Osteocyte (in vitro differentiated cells): ENCODE measurements around the gene GPD1. TPM values are rescaled to one million over a fixed set of nuclear protein-coding genes. Genes with fewer than 3 reads are reported as not detected.
A peak's percentile ranks its signal among the peaks of the same experiment; 100 is the strongest.

ENCODE experiments used
- DNase-seq: peaks from one replicate; pipeline ENCODE4 v3.0.0; 2021; ENCODE audit warnings: mixed read lengths; ENCODE audit not compliant: unreplicated experiment; ENCODE audit errors: extremely low spot score
- H3K27ac Mint-ChIP-seq: one replicate; pipeline ENCODE4 v1.8.0; 2021; ENCODE audit warnings: mild to moderate bottlenecking, mixed read lengths; ENCODE audit not compliant: unreplicated experiment
- H3K27me3 Mint-ChIP-seq: one replicate; pipeline ENCODE4 v1.8.0; 2021; ENCODE audit warnings: mixed read lengths; ENCODE audit not compliant: unreplicated experiment
- H3K36me3 Mint-ChIP-seq: one replicate; pipeline ENCODE4 v1.8.0; 2021; ENCODE audit warnings: mixed read lengths; ENCODE audit not compliant: unreplicated experiment
- H3K4me1 Mint-ChIP-seq: one replicate; pipeline ENCODE4 v1.8.0; 2021; ENCODE audit warnings: mixed read lengths; ENCODE audit not compliant: unreplicated experiment
- H3K4me3 Mint-ChIP-seq: one replicate; pipeline ENCODE4 v1.8.0; 2021; ENCODE audit warnings: mild to moderate bottlenecking, moderate library complexity, mixed read lengths; ENCODE audit not compliant: unreplicated experiment
- H3K9me3 Mint-ChIP-seq: one replicate; pipeline ENCODE4 v1.8.0; 2021; ENCODE audit warnings: mixed read lengths; ENCODE audit not compliant: unreplicated experiment
- total RNA-seq: library from RNA; stranded (reverse); gene quantifications from 2 replicates; pipeline ENCODE4 v1.2.1, GENCODE V29; 2021
- TF ChIP-seq, protein P1 (sequence below): fragments of 200-600 bp; sonication (generic); IDR thresholded peaks from 2 replicates; pipeline ENCODE4 v1.5.0; 2021; ENCODE audit warnings: antibody characterized with exemption, mild to moderate bottlenecking, moderate library complexity

GPD1 gene
- total RNA-seq, 1 donor from 2014 or later = 0.43 TPM

DNA sequence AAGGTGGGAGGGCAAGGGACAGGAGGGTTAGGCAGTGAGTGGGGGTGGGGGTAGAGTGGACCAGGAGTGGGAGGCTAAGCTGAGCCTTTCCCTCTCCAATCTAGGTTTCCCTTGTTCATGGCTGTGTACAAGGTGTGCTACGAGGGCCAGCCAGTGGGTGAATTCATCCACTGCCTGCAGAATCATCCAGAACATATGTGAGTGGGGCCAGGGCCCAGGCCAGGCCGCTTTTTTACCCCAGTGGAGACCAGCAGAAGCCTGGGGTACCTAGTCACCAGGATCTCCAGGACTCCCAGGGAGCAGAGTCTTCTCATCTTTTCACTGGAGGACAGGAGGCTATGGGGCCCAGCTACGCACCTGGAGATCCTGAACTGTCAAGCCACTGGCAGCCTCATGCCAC, 5.5 kb downstream of the GPD1 start:
- TF ChIP-seq, protein P1, sequence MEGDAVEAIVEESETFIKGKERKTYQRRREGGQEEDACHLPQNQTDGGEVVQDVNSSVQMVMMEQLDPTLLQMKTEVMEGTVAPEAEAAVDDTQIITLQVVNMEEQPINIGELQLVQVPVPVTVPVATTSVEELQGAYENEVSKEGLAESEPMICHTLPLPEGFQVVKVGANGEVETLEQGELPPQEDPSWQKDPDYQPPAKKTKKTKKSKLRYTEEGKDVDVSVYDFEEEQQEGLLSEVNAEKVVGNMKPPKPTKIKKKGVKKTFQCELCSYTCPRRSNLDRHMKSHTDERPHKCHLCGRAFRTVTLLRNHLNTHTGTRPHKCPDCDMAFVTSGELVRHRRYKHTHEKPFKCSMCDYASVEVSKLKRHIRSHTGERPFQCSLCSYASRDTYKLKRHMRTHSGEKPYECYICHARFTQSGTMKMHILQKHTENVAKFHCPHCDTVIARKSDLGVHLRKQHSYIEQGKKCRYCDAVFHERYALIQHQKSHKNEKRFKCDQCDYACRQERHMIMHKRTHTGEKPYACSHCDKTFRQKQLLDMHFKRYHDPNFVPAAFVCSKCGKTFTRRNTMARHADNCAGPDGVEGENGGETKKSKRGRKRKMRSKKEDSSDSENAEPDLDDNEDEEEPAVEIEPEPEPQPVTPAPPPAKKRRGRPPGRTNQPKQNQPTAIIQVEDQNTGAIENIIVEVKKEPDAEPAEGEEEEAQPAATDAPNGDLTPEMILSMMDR = no peak
- peaks cover 32% of the 10 kb centered on the region for H3K4me1 Mint-ChIP-seq
- H3K9me3 Mint-ChIP-seq = no peaks in the 10 kb centered on the region
- no peak overlapping the region for H3K4me3 Mint-ChIP-seq
- DNase-seq = no peak
- H3K36me3 Mint-ChIP-seq = no peaks in the 10 kb centered on the region
- H3K27ac Mint-ChIP-seq = peak overlapping the region; percentile 95
- no peaks in the 10 kb centered on the region for H3K27me3 Mint-ChIP-seq

DNA sequence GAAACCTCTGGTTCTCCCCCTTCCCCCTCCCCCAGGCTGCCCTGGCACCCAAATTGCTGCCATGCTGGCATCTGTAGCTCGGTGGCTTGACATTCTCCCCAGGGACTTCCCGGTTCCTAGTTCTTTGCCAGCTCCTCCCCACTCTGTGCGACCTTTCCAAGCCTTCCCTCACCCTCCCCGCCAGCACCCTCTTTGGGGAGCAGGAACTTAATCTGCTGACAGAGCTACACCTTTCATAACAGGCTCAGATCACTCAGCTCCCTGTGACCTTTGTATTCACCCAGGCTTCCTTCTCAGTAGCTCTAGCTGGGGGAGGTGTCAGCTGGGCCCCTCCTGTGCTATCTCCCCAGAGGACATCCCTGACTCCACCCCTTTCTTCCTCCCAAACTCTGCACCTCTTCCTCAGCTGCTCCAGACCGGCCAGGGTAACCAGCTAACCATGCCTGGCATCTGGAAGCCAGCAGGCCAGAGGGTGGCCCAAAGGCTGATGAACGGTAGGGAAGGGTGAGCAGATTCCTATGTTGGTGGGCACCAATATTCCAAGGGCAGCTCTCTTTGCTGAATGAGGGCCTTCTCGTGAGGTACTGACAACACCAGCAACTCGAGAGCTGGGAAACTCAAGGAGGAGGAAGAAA, 6.4 kb downstream of the GPD1 start:
- Mint-ChIP-seq H3K4me3 (peak overlapping the region; percentile 27), H3K36me3 (no peaks in the 10 kb centered on the region), H3K4me1 (peaks cover 34% of the 10 kb centered on the region), H3K27me3 (no peaks in the 10 kb centered on the region), H3K27ac (peak overlapping the region; percentile 95), H3K9me3 (no peaks in the 10 kb centered on the region)
- TF ChIP-seq, protein P1 = no peak
- DNase-seq = no peak

DNA sequence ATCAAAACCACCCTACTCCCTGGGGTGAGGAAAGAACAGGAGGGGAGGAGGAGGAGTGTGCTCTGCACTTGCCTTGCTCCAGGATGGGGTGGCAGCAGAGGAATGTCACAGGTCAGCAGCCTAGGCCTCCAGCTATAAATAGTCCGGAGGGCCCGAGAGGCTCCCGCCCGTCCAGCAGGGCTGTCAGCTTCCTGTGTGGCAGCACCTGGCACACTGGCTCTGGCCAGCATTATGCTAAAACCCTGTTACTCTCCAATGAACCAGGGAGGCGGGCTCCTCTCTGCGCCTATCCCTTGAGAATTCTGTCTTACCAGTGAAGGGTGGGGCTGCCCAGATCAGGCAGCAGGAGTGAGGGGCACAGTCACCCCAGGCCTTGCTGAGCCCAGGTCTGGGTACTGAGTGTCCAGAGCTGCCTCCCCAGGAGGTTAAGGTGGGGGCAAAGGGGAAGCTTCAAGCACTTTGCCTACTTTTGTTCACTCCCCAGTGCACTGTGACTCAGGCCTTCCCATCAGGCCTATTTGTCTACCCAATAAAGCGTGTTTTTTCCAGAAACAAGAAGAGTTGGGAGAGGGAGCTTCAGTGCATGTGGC, 7.0 kb downstream of the GPD1 start:
- Mint-ChIP-seq H3K4me3 (peak overlapping the region; percentile 35), H3K9me3 (no peaks in the 10 kb centered on the region), H3K27ac (peak overlapping the region; percentile 95), H3K27me3 (no peaks in the 10 kb centered on the region), H3K4me1 (peaks cover 40% of the 10 kb centered on the region), H3K36me3 (peaks cover 5% of the 10 kb centered on the region)
- TF ChIP-seq, protein P1 = no peak
- no peak for DNase-seq

DNA sequence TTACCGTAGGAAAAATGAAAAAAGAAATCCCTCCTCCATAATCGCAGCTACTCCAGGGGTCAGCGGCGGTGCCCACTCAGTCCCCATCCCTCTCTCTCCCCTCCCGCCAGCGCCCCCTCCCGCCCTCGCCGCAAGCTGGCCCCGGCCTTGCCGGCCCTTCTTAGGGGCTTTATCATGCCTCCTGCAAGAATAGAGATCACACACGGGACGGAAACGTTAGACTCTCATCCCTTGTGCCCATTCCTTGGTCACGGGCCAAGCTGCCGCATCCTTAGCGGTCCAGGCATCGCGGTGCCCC, 7.5 kb downstream of the GPD1 start:
- TF ChIP-seq, protein P1 = no peak
- Mint-ChIP-seq H3K4me3 (peak overlapping the region; percentile 69), H3K36me3 (peaks cover 6% of the 10 kb centered on the region), H3K9me3 (no peaks in the 10 kb centered on the region), H3K4me1 (peaks cover 41% of the 10 kb centered on the region), H3K27ac (peak overlapping the region; percentile 95), H3K27me3 (no peaks in the 10 kb centered on the region)
- no peak for DNase-seq

DNA sequence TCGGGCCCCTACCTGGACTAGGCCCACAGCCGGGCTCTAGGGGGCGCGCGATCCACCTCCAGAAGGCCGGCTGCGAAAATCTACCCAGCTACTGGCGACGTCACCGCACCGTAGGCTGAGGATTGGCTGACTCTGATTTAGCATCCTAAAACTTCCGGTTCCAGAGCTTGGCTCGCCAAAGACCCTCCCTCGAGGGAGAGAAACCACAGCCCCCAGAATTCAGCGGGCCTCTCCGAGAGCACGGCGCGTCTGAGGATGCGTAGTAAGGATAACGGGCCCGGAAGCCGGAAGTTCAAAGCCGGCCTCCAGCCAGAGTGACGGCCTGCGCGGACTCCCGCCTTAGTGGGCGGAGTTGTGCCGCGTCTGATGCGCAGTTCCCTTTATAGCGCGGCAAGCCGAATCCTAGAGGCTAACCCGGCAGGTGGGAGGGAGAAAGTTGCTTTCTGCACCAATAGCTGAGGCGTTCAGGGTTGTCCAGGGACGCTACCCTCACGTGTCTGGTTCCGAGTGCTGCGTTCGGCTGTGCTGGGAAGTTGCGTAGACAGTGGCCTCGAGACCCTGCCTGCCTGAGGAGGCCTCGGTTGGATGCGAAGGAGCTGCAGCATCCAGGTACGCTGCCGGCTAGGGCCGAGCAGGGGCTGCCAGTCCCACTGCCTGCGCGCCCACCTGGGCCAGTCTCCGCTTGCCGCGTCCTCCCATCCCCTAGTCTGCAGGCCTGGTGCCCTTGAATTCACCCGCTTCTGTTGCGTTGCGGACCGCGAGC, 8.1 kb downstream of the GPD1 start, which contains the start of gene COX14:
Gene COX14 (plus strand): TSS at position 544 of the 763 bp plus-strand sequence. CDS start 7,808 bp downstream, outside the sequence.
- TF ChIP-seq, protein P1 = peak; percentile 96
- peaks cover 6% of the 10 kb centered on the region for H3K36me3 Mint-ChIP-seq

More for the DNA sequence above, 8.1 kb downstream of the GPD1 start, which contains the start of gene COX14:
- H3K4me3 Mint-ChIP-seq = peak within 1 kb of the TSS; percentile 91
- H3K27me3 Mint-ChIP-seq = no peaks in the 10 kb centered on the region
- no peaks in the 10 kb centered on the region for H3K9me3 Mint-ChIP-seq
- peak within 1 kb of the TSS; percentile 96 for H3K27ac Mint-ChIP-seq
- peak; percentile 100 for DNase-seq
- peaks cover 44% of the 10 kb centered on the region for H3K4me1 Mint-ChIP-seq
